ENCODE data around the gene P2RY2.

- TF ChIP-seq CTCF (IDR thresholded peaks at IDR 0.05; ENCODE audit: insufficient read depth, low read length, poor library complexity, severe bottlenecking) = no peak
- TF ChIP-seq EZH2phosphoT487 (conservative IDR thresholded peaks at IDR 0.05; ENCODE audit: low read length) = no peak
Observed at GRCh38 chr11:73191151-73191550, 26.9 kb upstream of the P2RY2 start.

All from SU-DHL-6 (cell line).